H9 (cell line): ENCODE data around the gene FAP. TPM values are rescaled to one million over a fixed set of nuclear protein-coding genes. Genes with fewer than 3 reads are reported as not detected.

Source experiments
- DNase-seq: peaks from one replicate; pipeline ENCODE4 v3.0.0-alpha.2; 2017
- H2AFZ ChIP-seq: one replicate; pipeline ENCODE4 v1.6.1; 2013; ENCODE audit warnings: mild to moderate bottlenecking, low read length, control low read depth, moderate library complexity
- H2AK5ac ChIP-seq: 2 replicates; pipeline ENCODE4 v1.6.1; 2013; ENCODE audit warnings: low read length, control low read depth, mixed read lengths; ENCODE audit not compliant: insufficient read length
- H2BK120ac ChIP-seq: one replicate; pipeline ENCODE4 v1.6.1; 2013; ENCODE audit warnings: low read depth, mild to moderate bottlenecking, low read length, control low read depth, inconsistent platforms; ENCODE audit not compliant: poor library complexity, severe bottlenecking
- H2BK12ac ChIP-seq: 2 replicates; pipeline ENCODE4 v1.6.1; 2013; ENCODE audit warnings: low read length, control low read depth, mixed read lengths, low read depth; ENCODE audit not compliant: insufficient read length
- H2BK15ac ChIP-seq: 2 replicates; pipeline ENCODE4 v1.6.1; 2013; ENCODE audit warnings: low read depth, low read length, control low read depth
- H2BK20ac ChIP-seq: one replicate; pipeline ENCODE4 v1.6.1; 2013; ENCODE audit warnings: low read depth, mild to moderate bottlenecking, low read length, control low read depth, inconsistent platforms; ENCODE audit not compliant: poor library complexity, severe bottlenecking
- H2BK5ac ChIP-seq: 2 replicates; pipeline ENCODE4 v1.6.1; 2013; ENCODE audit warnings: low read length, control low read depth, mixed read lengths; ENCODE audit not compliant: insufficient read length
- H3K14ac ChIP-seq: 2 replicates; pipeline ENCODE4 v1.6.1; 2013; ENCODE audit warnings: low read length, control low read depth; ENCODE audit not compliant: insufficient read depth
- H3K18ac ChIP-seq: 2 replicates; pipeline ENCODE4 v1.6.1; 2013; ENCODE audit warnings: low read depth, mild to moderate bottlenecking, mixed read lengths, low read length, control low read depth; ENCODE audit not compliant: insufficient read length
- H3K23ac ChIP-seq: 2 replicates; pipeline ENCODE4 v1.6.1; 2013; ENCODE audit warnings: low read length, control low read depth, mixed read lengths, low read depth; ENCODE audit not compliant: insufficient read length
- H3K23me2 ChIP-seq: 2 replicates; pipeline ENCODE4 v1.6.1; 2013; ENCODE audit warnings: low read depth, mild to moderate bottlenecking, mixed read lengths, low read length, control low read depth; ENCODE audit not compliant: insufficient read length, poor library complexity, severe bottlenecking
- H3K27ac ChIP-seq: 2 replicates; pipeline ENCODE4 v1.5.1; 2013; ENCODE audit warnings: low read length, control low read depth, mixed read lengths, low read depth; ENCODE audit not compliant: insufficient read length
- H3K27me3 ChIP-seq: 2 replicates; pipeline ENCODE4 v1.6.1; 2013; ENCODE audit warnings: low read length, control low read depth, inconsistent platforms; ENCODE audit not compliant: insufficient read depth
- H3K4ac ChIP-seq: 2 replicates; pipeline ENCODE4 v1.6.1; 2013; ENCODE audit warnings: low read depth, mild to moderate bottlenecking, control low read depth, inconsistent platforms, low read length, moderate library complexity
- H3K4me1 ChIP-seq: 2 replicates; pipeline ENCODE4 v1.6.1; 2013; ENCODE audit warnings: low read length, control low read depth, inconsistent platforms; ENCODE audit not compliant: insufficient read depth
- H3K4me2 ChIP-seq: 2 replicates; pipeline ENCODE4 v1.6.1; 2013; ENCODE audit warnings: low read length, control low read depth, mixed read lengths; ENCODE audit not compliant: insufficient read length, insufficient read depth
- H3K56ac ChIP-seq: 2 replicates; pipeline ENCODE4 v1.6.1; 2013; ENCODE audit warnings: low read depth, mild to moderate bottlenecking, mixed read lengths, low read length, control low read depth; ENCODE audit not compliant: insufficient read length
- H3K79me1 ChIP-seq: 2 replicates; pipeline ENCODE4 v1.6.1; 2013; ENCODE audit warnings: low read depth, mild to moderate bottlenecking, moderate library complexity, low read length, control low read depth, inconsistent platforms; ENCODE audit not compliant: insufficient read depth, poor library complexity, severe bottlenecking
- H3K79me2 ChIP-seq: 2 replicates; pipeline ENCODE4 v1.6.1; 2013; ENCODE audit warnings: low read length, control low read depth, inconsistent platforms; ENCODE audit not compliant: insufficient read depth
- H3K9ac ChIP-seq: 2 replicates; pipeline ENCODE4 v1.6.1; 2013; ENCODE audit warnings: low read length, control low read depth, mixed read lengths; ENCODE audit not compliant: insufficient read length; ENCODE audit errors: extremely low read depth
- H3K9me3 ChIP-seq: one replicate; pipeline ENCODE4 v1.6.1; 2013; ENCODE audit warnings: low read depth, low read length, inconsistent platforms; ENCODE audit not compliant: control insufficient read depth
- H3T11ph ChIP-seq: one replicate; pipeline ENCODE4 v1.6.1; 2013; ENCODE audit warnings: mild to moderate bottlenecking, low read length, control low read depth, inconsistent platforms
- H4K20me1 ChIP-seq: one replicate; pipeline ENCODE4 v1.6.1; 2013; ENCODE audit not compliant: control insufficient read depth, insufficient read length, insufficient read depth
- H4K5ac ChIP-seq: 2 replicates; pipeline ENCODE4 v1.6.1; 2013; ENCODE audit warnings: low read depth, mild to moderate bottlenecking, mixed read lengths, low read length, control low read depth; ENCODE audit not compliant: insufficient read length
- H4K8ac ChIP-seq: replicated peaks from 2 replicates; pipeline ENCODE4 v1.6.1; 2013; ENCODE audit warnings: low read length, control low read depth, mixed read lengths, low read depth; ENCODE audit not compliant: insufficient read length
- H4K91ac ChIP-seq: 2 replicates; pipeline ENCODE4 v1.6.1; 2013; ENCODE audit warnings: low read depth, mild to moderate bottlenecking, moderate library complexity, mixed read lengths, low read length, control low read depth; ENCODE audit not compliant: insufficient read length
- H3K27ac Mint-ChIP-seq, 3 experiments: 2 replicates in 2 of 3; 3 replicates in 1 of 3; pipeline ENCODE4 v1.8.0; 2020 to 2021; ENCODE audit warnings: mixed read lengths in 3 of 3, mild to moderate bottlenecking in 1 of 3, moderate library complexity in 1 of 3
- H3K27me3 Mint-ChIP-seq: 2 replicates; pipeline ENCODE4 v1.8.0; 2021; ENCODE audit warnings: low read depth, mild to moderate bottlenecking, moderate library complexity, mixed read lengths
- H3K36me3 Mint-ChIP-seq, 3 experiments: 2 replicates in 2 of 3; 3 replicates in 1 of 3; pipeline ENCODE4 v1.8.0; 2020 to 2021; ENCODE audit warnings: low read depth in 3 of 3, mixed read lengths in 3 of 3; ENCODE audit not compliant: insufficient read depth in 1 of 3
- H3K4me1 Mint-ChIP-seq, 2 experiments: 2 replicates each; pipeline ENCODE4 v1.8.0; 2020; ENCODE audit warnings: mixed read lengths in 2 of 2
- H3K4me3 Mint-ChIP-seq, 2 experiments: 2 replicates in 1 of 2; 3 replicates in 1 of 2; pipeline ENCODE4 v1.8.0; 2020 to 2021; ENCODE audit warnings: mild to moderate bottlenecking in 2 of 2, mixed read lengths in 2 of 2, moderate library complexity in 1 of 2
- H3K9me3 Mint-ChIP-seq, 2 experiments: 2 replicates in 1 of 2; 3 replicates in 1 of 2; pipeline ENCODE4 v1.8.0; 2020; ENCODE audit warnings: mild to moderate bottlenecking in 2 of 2, mixed read lengths in 2 of 2, moderate library complexity in 1 of 2
- CTCF ChIP-seq: fragments of 200-600 bp; sonication (generic); conservative IDR thresholded peaks from 3 replicates; pipeline ENCODE4 v1.8.0; 2021; ENCODE audit warnings: antibody characterized with exemption, mild to moderate bottlenecking
- WGBS: extraction: QIAGEN DNeasy Blood & Tissue Kit; methylation state at CpG from one replicate; pipeline ENCODE4 v1.1.7; 2013; ENCODE audit warnings: missing lambda C conversion rate, low lambda C conversion rate, mixed read lengths; ENCODE audit not compliant: insufficient read length; ENCODE audit errors: extremely low coverage; 5-methylcytosine and 5-hydroxymethylcytosine counted together
- total RNA-seq: library from RNA; stranded (reverse); gene quantifications from 2 replicates; pipeline ENCODE4 v1.2.1, GENCODE V29; 2021

Gene FAP
- total RNA-seq, 1 experiment from 2014 or later, result not detected

- no peak overlapping the region for H3K27ac ChIP-seq
- no peak overlapping the region for H3K23ac ChIP-seq
- no peak overlapping the region for H3K9ac ChIP-seq
- H3K9me3 ChIP-seq, result no peaks in the 10 kb centered on the region
- no peak overlapping the region for H4K5ac ChIP-seq
- no peaks in the 10 kb centered on the region for H3K4me1 Mint-ChIP-seq
- no peak overlapping the region for H3K56ac ChIP-seq
- DNase-seq, result no peak
- no peaks in the 10 kb centered on the region for H3K4me1 ChIP-seq
- no peaks in the 10 kb centered on the region for H4K20me1 ChIP-seq
- no peaks in the 10 kb centered on the region for H3K79me2 ChIP-seq
- no peak overlapping the region for H4K91ac ChIP-seq
- H2AK5ac ChIP-seq, result no peak overlapping the region
- H3K23me2 ChIP-seq, result no peaks in the 10 kb centered on the region
- no peak overlapping the region for H2BK5ac ChIP-seq
- no peak overlapping the region for H2BK20ac ChIP-seq
- H4K8ac ChIP-seq, result no peak overlapping the region
- H3K18ac ChIP-seq, result no peak overlapping the region
- no peaks in the 10 kb centered on the region for H3K27me3 Mint-ChIP-seq
- no peak overlapping the region for H2AFZ ChIP-seq
- no peak overlapping the region for H3K4ac ChIP-seq
- H3T11ph ChIP-seq, result no peak overlapping the region
- H3K9me3 Mint-ChIP-seq, result peaks cover 0 to 4% of the 10 kb centered on the region in 2 experiments; a peak in 1 of 5 replicates
- TF ChIP-seq CTCF, result no peak
- no peak overlapping the region for H3K27ac Mint-ChIP-seq
- H3K4me3 Mint-ChIP-seq, result no peak overlapping the region
- no peak overlapping the region for H2BK12ac ChIP-seq
- no peak overlapping the region for H3K4me2 ChIP-seq
- no peaks in the 10 kb centered on the region for H3K36me3 Mint-ChIP-seq
- H3K14ac ChIP-seq, result no peak overlapping the region
- no peaks in the 10 kb centered on the region for H3K27me3 ChIP-seq
- no CpG with 5 or more reads among the region's 1 CpG for WGBS
- H2BK15ac ChIP-seq, result no peak overlapping the region
- no peaks in the 10 kb centered on the region for H3K79me1 ChIP-seq
- H2BK120ac ChIP-seq, result no peak overlapping the region
Measured at GRCh38 chr2:162126111-162126519, 117.1 kb downstream of the FAP start.
